GM19438 (cell line): ENCODE results near the gene LAMB4.
"Not testable (repeated sequence)": the region's sequence is repeated elsewhere in the genome, so short reads cannot be mapped to it uniquely, and the experiment has no call there.

Source experiments
- ATAC-seq: cut with Tn5 transposase; IDR thresholded peaks from one replicate; pipeline ENCODE4 v1.9.1; 2021; ENCODE audit warnings: low read depth; ENCODE audit not compliant: unreplicated experiment

The LAMB4 gene

GRCh38 chr7:108054537-108054936 lies 75.6 kb downstream of the LAMB4 start:
- ATAC-seq, result no peak

- no peak for ATAC-seq
Measured at GRCh38 chr7:108053250-108053649, 76.9 kb downstream of the LAMB4 start.

- ATAC-seq, result no peak
Measured at GRCh38 chr7:108051454-108051853, 78.7 kb downstream of the LAMB4 start.

- ATAC-seq, result no peak
Measured at GRCh38 chr7:108049962-108050361, 80.2 kb downstream of the LAMB4 start.

- ATAC-seq, result no peak
Measured at GRCh38 chr7:108048422-108048821, 81.7 kb downstream of the LAMB4 start.

- ATAC-seq, result no peak
Measured at GRCh38 chr7:108046952-108047506, 83.1 kb downstream of the LAMB4 start.

GRCh38 chr7:108045669-108046068 lies 84.5 kb downstream of the LAMB4 start:
- no peak for ATAC-seq

- no peak for ATAC-seq
Measured at GRCh38 chr7:108045154-108045553, 85.0 kb downstream of the LAMB4 start.

GRCh38 chr7:108044345-108044744 lies 85.8 kb downstream of the LAMB4 start:
- no peak for ATAC-seq

GRCh38 chr7:108038986-108039385 lies 91.2 kb downstream of the LAMB4 start:
- no peak for ATAC-seq

- ATAC-seq, result no peak
Measured at GRCh38 chr7:108037741-108038140, 92.4 kb downstream of the LAMB4 start.

GRCh38 chr7:108037140-108037539 lies 93.0 kb downstream of the LAMB4 start:
- ATAC-seq, result no peak

- ATAC-seq, result no peak
Measured at GRCh38 chr7:108034586-108034985, 95.6 kb downstream of the LAMB4 start.

GRCh38 chr7:108033776-108034497 lies 96.2 kb downstream of the LAMB4 start:
- no peak for ATAC-seq

GRCh38 chr7:108033309-108033708 lies 96.9 kb downstream of the LAMB4 start:
- ATAC-seq, result not testable (repeated sequence)

- no peak for ATAC-seq
Measured at GRCh38 chr7:108030516-108030915, 99.6 kb downstream of the LAMB4 start.

GRCh38 chr7:108029034-108029433 lies 101.1 kb downstream of the LAMB4 start:
- ATAC-seq, result no peak

- no peak for ATAC-seq
Measured at GRCh38 chr7:108028111-108028510, 102.0 kb downstream of the LAMB4 start.

- ATAC-seq, result no peak
Measured at GRCh38 chr7:108027239-108027638, 102.9 kb downstream of the LAMB4 start.

GRCh38 chr7:108026647-108027046 lies 103.5 kb downstream of the LAMB4 start:
- ATAC-seq, result no peak

- no peak for ATAC-seq
Measured at GRCh38 chr7:108026116-108026515, 104.0 kb downstream of the LAMB4 start.

- no peak for ATAC-seq
Measured at GRCh38 chr7:108024538-108024937, 105.6 kb downstream of the LAMB4 start.
